GM18907 (cell line): ENCODE results near the gene LHFPL6.

Experiments
- ATAC-seq: cut with Tn5 transposase; IDR thresholded peaks from one replicate; pipeline ENCODE4 v1.9.1; 2021; ENCODE audit warnings: mild to moderate bottlenecking, moderate library complexity; ENCODE audit not compliant: unreplicated experiment

LHFPL6 gene

GRCh38 chr13:39557285-39557955 is 45.6 kb downstream of the LHFPL6 start:
- ATAC-seq: no peak

DNA sequence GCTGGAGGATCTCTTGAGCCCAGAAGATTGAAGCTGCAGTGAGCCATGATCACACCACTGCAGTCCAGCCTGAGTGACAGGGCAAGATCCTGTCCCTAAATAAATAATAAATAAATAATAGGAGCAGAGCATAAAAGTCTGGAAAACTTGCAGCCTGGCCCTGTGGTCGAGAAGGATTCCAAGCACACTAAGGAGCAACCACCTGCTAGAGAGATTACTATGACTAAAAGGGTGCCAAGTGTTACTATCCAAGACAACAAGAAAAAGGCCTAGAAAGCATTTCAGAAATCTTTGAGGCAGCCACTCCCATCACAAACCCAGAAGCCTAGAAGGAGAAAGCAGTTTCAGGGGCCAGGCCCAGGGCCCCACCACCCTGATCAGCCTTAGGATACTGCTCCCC is 46.1 kb downstream of the LHFPL6 start:
- ATAC-seq: no peak

GRCh38 chr13:39554371-39554770 is 48.6 kb downstream of the LHFPL6 start:
- no peak for ATAC-seq

- ATAC-seq: no peak
These were observed 50.7 kb downstream of the LHFPL6 start for GRCh38 chr13:39552246-39552645.

DNA sequence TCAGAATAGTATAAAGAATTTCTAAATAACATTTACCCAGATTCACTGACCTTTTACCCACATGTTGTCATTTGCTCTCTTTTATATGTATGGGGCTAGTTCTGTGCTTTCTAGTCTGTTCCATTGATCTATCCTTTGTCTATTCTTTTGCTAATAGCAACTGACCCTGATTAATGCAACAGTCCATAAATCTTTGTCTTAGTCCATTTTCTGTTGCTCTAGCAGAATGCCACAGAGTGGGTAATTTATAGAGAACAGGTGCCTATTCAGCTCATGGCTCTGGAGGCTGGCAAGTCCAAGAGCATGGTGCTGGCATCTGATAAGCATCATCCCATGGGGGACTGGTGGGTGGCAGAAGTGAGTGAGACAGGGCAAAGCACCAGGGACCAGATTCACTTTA is 52.1 kb downstream of the LHFPL6 start:
- no peak for ATAC-seq

DNA sequence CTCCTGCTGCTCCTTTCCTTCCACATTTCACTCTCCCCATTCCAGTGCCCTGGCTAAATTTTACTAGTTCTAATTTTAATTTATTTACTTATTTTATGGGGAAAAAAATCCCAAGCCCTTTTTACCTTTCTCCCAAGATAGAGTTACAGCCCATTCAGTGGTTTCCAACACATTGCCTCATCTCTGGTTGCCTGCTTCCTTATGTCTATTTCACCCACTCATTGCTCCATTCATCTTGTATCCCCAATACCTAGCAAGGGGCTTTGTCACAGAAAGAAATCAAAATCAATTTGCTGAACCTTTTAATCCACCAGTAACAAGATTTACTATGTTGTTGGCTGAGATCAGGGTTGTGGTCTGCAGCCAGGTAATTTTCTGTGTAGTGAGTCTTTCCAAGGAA is 55.9 kb downstream of the LHFPL6 start:
- no peak for ATAC-seq

DNA sequence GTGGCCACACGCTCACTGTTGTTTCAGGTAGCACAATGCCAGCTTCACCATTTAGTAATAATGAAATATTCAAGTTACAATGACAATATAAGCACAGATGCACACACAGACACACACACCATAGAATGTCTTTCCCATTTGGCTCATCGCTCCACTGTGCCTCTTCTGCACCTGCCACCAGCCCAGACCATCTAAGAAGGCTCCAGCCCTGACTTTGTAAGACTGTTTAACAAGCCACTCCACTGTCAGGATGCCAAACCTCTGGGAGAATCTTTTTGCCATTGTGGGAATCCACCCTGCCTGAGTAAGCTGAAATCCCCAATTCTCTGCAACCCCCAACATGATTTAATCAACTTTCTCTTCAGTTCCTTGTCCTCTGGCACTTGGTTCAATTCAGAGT is 60.6 kb downstream of the LHFPL6 start:
- ATAC-seq: no peak

- no peak for ATAC-seq
These were observed 61.9 kb downstream of the LHFPL6 start for GRCh38 chr13:39540929-39541605.

- ATAC-seq: no peak
These were observed 63.9 kb downstream of the LHFPL6 start for GRCh38 chr13:39538816-39539790.

GRCh38 chr13:39536906-39537305 is 66.1 kb downstream of the LHFPL6 start:
- ATAC-seq: no peak

GRCh38 chr13:39536274-39536673 is 66.7 kb downstream of the LHFPL6 start:
- ATAC-seq: no peak

- no peak for ATAC-seq
These were observed 69.3 kb downstream of the LHFPL6 start for GRCh38 chr13:39533651-39534150.

DNA sequence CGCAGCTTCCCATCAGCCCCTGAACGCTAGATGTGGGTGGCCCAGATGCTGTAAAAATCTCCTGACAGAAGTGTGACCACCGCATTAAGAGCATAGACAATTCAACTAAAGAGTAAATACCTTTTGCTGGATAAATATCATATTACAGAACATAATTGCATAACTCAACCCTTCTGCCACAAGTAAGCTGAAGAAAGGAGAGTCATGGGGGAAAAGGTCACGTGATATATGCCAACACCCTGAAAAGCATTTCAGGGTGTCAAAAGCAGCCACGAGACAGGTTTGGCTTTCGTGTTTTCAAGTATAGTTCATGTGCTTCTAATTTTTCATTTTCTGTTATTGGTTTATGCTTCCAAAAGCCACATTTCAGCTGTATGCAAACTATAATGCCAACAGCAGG is 71.3 kb downstream of the LHFPL6 start:
- no peak for ATAC-seq

- no peak for ATAC-seq
These were observed 72.1 kb downstream of the LHFPL6 start for GRCh38 chr13:39530916-39531315.

DNA sequence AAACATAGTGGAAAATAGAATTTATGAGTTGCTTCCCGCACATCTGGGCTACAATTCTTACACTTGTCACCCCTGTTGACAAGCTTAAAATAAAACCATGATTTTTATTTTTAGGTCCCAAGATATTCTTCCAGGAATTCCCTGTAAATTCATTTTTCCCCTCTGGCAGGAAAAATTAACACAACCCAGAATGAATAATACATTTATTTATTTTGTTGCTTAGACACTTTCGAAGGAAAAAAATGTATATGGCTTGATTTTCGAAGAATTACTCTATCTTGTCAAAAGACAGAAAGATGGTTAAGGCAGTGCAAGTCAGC is 74.4 kb downstream of the LHFPL6 start:
- no peak for ATAC-seq

GRCh38 chr13:39527961-39528660 is 74.9 kb downstream of the LHFPL6 start:
- ATAC-seq: no peak

- no peak for ATAC-seq
These were observed 75.7 kb downstream of the LHFPL6 start for GRCh38 chr13:39527301-39527700.

DNA sequence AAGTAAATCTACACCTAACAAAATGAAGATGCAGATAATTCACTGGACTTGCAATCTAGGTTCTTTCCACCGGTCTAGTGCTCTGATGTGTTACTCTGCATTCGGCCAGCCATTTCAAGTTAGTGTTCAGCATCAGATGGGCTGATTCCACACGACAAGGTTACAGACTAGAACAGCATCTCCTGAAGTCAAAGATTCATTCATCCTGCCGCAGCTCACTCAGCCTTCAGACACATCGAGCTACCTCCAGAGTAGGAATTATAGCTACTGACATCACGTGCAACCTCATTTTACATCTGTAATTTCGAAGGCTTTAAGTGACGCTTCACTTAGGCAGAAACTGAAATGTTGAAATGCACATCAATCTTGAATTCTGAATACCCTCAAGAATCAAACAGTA is 76.5 kb downstream of the LHFPL6 start:
- no peak for ATAC-seq

DNA sequence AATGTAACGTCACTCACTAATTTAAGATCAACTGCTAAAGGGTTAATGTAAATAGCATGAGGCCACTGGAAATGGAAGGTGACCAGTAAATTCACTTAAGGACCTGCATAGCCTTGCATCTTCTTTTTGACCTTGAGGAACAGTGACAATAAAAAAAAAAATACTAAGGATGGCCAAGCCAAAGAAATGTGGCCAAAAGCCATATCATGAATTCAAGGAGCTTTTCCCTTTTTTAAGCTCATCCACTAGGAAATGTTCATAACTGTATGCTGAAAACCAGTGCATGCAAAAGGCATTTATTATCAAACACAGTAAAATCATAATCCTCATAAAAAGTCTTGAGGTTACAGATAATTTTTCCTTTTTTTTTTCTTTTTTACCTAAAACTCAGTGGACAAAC is 77.5 kb downstream of the LHFPL6 start:
- ATAC-seq: no peak

- ATAC-seq: no peak
These were observed 78.2 kb downstream of the LHFPL6 start for GRCh38 chr13:39524795-39525194.

- no peak for ATAC-seq
These were observed 80.7 kb downstream of the LHFPL6 start for GRCh38 chr13:39522329-39522728.
